Activated naive CD4-positive, alpha-beta T cell treated with anti-CD3 and anti-CD28 coated beads, Interleukin-2, amount 50 U/mL, for 24 hours (primary cell): ENCODE results near the gene GSE1.

Experiments used
- H3K27ac Mint-ChIP-seq: one replicate; pipeline ENCODE4 v1.8.0; 2021; ENCODE audit warnings: mild to moderate bottlenecking, mixed read lengths
- H3K27me3 Mint-ChIP-seq: one replicate; pipeline ENCODE4 v1.8.0; 2021; ENCODE audit warnings: mixed read lengths
- H3K36me3 Mint-ChIP-seq: one replicate; pipeline ENCODE4 v1.8.0; 2021; ENCODE audit warnings: mixed read lengths
- H3K4me1 Mint-ChIP-seq: one replicate; pipeline ENCODE4 v1.8.0; 2021; ENCODE audit warnings: mixed read lengths
- H3K4me3 Mint-ChIP-seq: one replicate; pipeline ENCODE4 v1.8.0; 2021; ENCODE audit warnings: mild to moderate bottlenecking, mixed read lengths
- H3K9me3 Mint-ChIP-seq: one replicate; pipeline ENCODE4 v1.8.0; 2021; ENCODE audit warnings: mixed read lengths

Gene GSE1

GRCh38 chr16:85683363-85683762 is 70.2 kb downstream of the GSE1 start:
- Mint-ChIP-seq H3K27me3 (no peaks in the 10 kb centered on the region), H3K36me3 (peaks cover 2% of the 10 kb centered on the region), H3K9me3 (no peaks in the 10 kb centered on the region), H3K4me3 (no peak overlapping the region), H3K4me1 (peaks cover 6% of the 10 kb centered on the region), H3K27ac (no peak overlapping the region)

GRCh38 chr16:85685251-85685650 is 72.1 kb downstream of the GSE1 start:
- H3K9me3 Mint-ChIP-seq = no peaks in the 10 kb centered on the region
- no peak overlapping the region for H3K27ac Mint-ChIP-seq
- H3K27me3 Mint-ChIP-seq = no peaks in the 10 kb centered on the region
- H3K4me1 Mint-ChIP-seq = peaks cover 6% of the 10 kb centered on the region
- H3K4me3 Mint-ChIP-seq = no peak overlapping the region
- H3K36me3 Mint-ChIP-seq = peaks cover 2% of the 10 kb centered on the region

- Mint-ChIP-seq H3K4me1 (peaks cover 6% of the 10 kb centered on the region), H3K4me3 (peak overlapping the region; percentile 87), H3K27me3 (peaks cover 2% of the 10 kb centered on the region), H3K27ac (no peak overlapping the region), H3K36me3 (peaks cover 2% of the 10 kb centered on the region), H3K9me3 (no peaks in the 10 kb centered on the region)
These were observed 73.9 kb downstream of the GSE1 start for GRCh38 chr16:85686912-85687591.

GRCh38 chr16:85687651-85688471 is 74.7 kb downstream of the GSE1 start:
- Mint-ChIP-seq H3K36me3 (peaks cover 2% of the 10 kb centered on the region), H3K4me3 (peak overlapping the region; percentile 87), H3K27me3 (peaks cover 2% of the 10 kb centered on the region), H3K4me1 (peaks cover 6% of the 10 kb centered on the region), H3K27ac (peak overlapping the region; percentile 84), H3K9me3 (no peaks in the 10 kb centered on the region)

- Mint-ChIP-seq H3K36me3 (peaks cover 2% of the 10 kb centered on the region), H3K4me3 (peak within 1 kb of the TSS; percentile 87), H3K9me3 (no peaks in the 10 kb centered on the region), H3K4me1 (peaks cover 6% of the 10 kb centered on the region), H3K27me3 (peaks cover 2% of the 10 kb centered on the region), H3K27ac (peak within 1 kb of the TSS; percentile 84)
These were observed 75.6 kb downstream of the GSE1 start, which contains the start of gene GINS2 for GRCh38 chr16:85688586-85689284. GINS2 (minus strand) TSS chr16:85688954; CDS start chr16:85688898, 56 bp downstream.

GRCh38 chr16:85689285-85689949 is 76.3 kb downstream of the GSE1 start:
- Mint-ChIP-seq H3K27me3 (peaks cover 2% of the 10 kb centered on the region), H3K4me3 (peak overlapping the region; percentile 71), H3K36me3 (peaks cover 2% of the 10 kb centered on the region), H3K9me3 (no peaks in the 10 kb centered on the region), H3K27ac (no peak overlapping the region), H3K4me1 (peaks cover 6% of the 10 kb centered on the region)

- Mint-ChIP-seq H3K27ac (no peak overlapping the region), H3K4me3 (no peak overlapping the region), H3K27me3 (peaks cover 2% of the 10 kb centered on the region), H3K9me3 (no peaks in the 10 kb centered on the region), H3K4me1 (peaks cover 6% of the 10 kb centered on the region), H3K36me3 (peaks cover 2% of the 10 kb centered on the region)
These were observed 76.8 kb downstream of the GSE1 start for GRCh38 chr16:85689950-85690320.

- Mint-ChIP-seq H3K4me3 (no peak overlapping the region), H3K4me1 (peaks cover 6% of the 10 kb centered on the region), H3K27ac (no peak overlapping the region)
These were observed 77.4 kb downstream of the GSE1 start for GRCh38 chr16:85690469-85691064.

GRCh38 chr16:85695196-85696128 is 82.3 kb downstream of the GSE1 start:
- Mint-ChIP-seq H3K9me3 (no peaks in the 10 kb centered on the region), H3K4me3 (no peak overlapping the region), H3K4me1 (no peaks in the 10 kb centered on the region), H3K27ac (no peak overlapping the region), H3K36me3 (no peaks in the 10 kb centered on the region), H3K27me3 (peaks cover 2% of the 10 kb centered on the region)

More at GRCh38 chr16:85690469-85691064, 77.4 kb downstream of the GSE1 start:
- Mint-ChIP-seq H3K36me3 (peaks cover 2% of the 10 kb centered on the region), H3K9me3 (no peaks in the 10 kb centered on the region), H3K27me3 (peaks cover 2% of the 10 kb centered on the region)

- no peaks in the 10 kb centered on the region for H3K4me1 Mint-ChIP-seq
- no peak overlapping the region for H3K4me3 Mint-ChIP-seq
- no peaks in the 10 kb centered on the region for H3K27me3 Mint-ChIP-seq
- H3K27ac Mint-ChIP-seq = no peak overlapping the region
- no peaks in the 10 kb centered on the region for H3K9me3 Mint-ChIP-seq
- H3K36me3 Mint-ChIP-seq = no peaks in the 10 kb centered on the region
These were observed 83.7 kb downstream of the GSE1 start for GRCh38 chr16:85696781-85697180.

- Mint-ChIP-seq H3K4me3 (no peak overlapping the region), H3K36me3 (no peaks in the 10 kb centered on the region), H3K4me1 (no peaks in the 10 kb centered on the region), H3K27ac (no peak overlapping the region), H3K27me3 (no peaks in the 10 kb centered on the region), H3K9me3 (no peaks in the 10 kb centered on the region)
These were observed 84.3 kb downstream of the GSE1 start for GRCh38 chr16:85697431-85697830.

- Mint-ChIP-seq H3K27ac (no peak overlapping the region), H3K27me3 (no peaks in the 10 kb centered on the region), H3K9me3 (no peaks in the 10 kb centered on the region), H3K36me3 (no peaks in the 10 kb centered on the region), H3K4me1 (no peaks in the 10 kb centered on the region), H3K4me3 (no peak overlapping the region)
These were observed 85.4 kb downstream of the GSE1 start for GRCh38 chr16:85698459-85698891.

GRCh38 chr16:85698935-85699558 is 85.9 kb downstream of the GSE1 start:
- no peaks in the 10 kb centered on the region for H3K9me3 Mint-ChIP-seq
- no peaks in the 10 kb centered on the region for H3K36me3 Mint-ChIP-seq
- H3K4me3 Mint-ChIP-seq = no peak overlapping the region

GRCh38 chr16:85699628-85700027 is 86.5 kb downstream of the GSE1 start:
- no peak overlapping the region for H3K4me3 Mint-ChIP-seq
- no peaks in the 10 kb centered on the region for H3K4me1 Mint-ChIP-seq
- H3K27ac Mint-ChIP-seq = no peak overlapping the region
- H3K9me3 Mint-ChIP-seq = no peaks in the 10 kb centered on the region
- no peaks in the 10 kb centered on the region for H3K27me3 Mint-ChIP-seq
- no peaks in the 10 kb centered on the region for H3K36me3 Mint-ChIP-seq

More at GRCh38 chr16:85698935-85699558, 85.9 kb downstream of the GSE1 start:
- H3K4me1 Mint-ChIP-seq = no peaks in the 10 kb centered on the region
- H3K27me3 Mint-ChIP-seq = no peaks in the 10 kb centered on the region
- H3K27ac Mint-ChIP-seq = no peak overlapping the region
